Neural cell (in vitro differentiated cells): ENCODE measurements around the gene NPFF.

Source experiments
- EP300 ChIP-seq: fragments of 450-650 bp; conservative IDR thresholded peaks from 2 replicates; pipeline ENCODE4 v1.6.1; 2014; ENCODE audit warnings: antibody characterized with exemption, mild to moderate bottlenecking, moderate library complexity; ENCODE audit not compliant: poor library complexity, severe bottlenecking
- EZH2 ChIP-seq: fragments of 200-600, 300-800 bp; shearing (Covaris generic), sonication (generic); IDR thresholded peaks from 2 replicates; pipeline ENCODE4 v1.6.1; 2014; ENCODE audit warnings: antibody characterized with exemption, low read length, borderline replicate concordance, mild to moderate bottlenecking; ENCODE audit not compliant: insufficient read depth, poor library complexity, severe bottlenecking
- POLR2AphosphoS5 ChIP-seq: IDR thresholded peaks from 2 replicates; pipeline ENCODE4 v1.6.1; 2012
- RAD21 ChIP-seq: fragments of 450-650 bp; conservative IDR thresholded peaks from 2 replicates; pipeline ENCODE4 v1.6.1; 2014; ENCODE audit warnings: antibody characterized with exemption, mild to moderate bottlenecking, moderate library complexity
- SMC3 ChIP-seq: fragments of 450-650 bp; conservative IDR thresholded peaks from 2 replicates; pipeline ENCODE4 v1.6.1; 2014; ENCODE audit warnings: antibody characterized with exemption, mild to moderate bottlenecking, moderate library complexity; ENCODE audit not compliant: poor library complexity
- TAF1 ChIP-seq: IDR thresholded peaks from 2 replicates; pipeline ENCODE4 v1.6.1; 2012; ENCODE audit warnings: low read depth
- TF ChIP-seq, protein P1 (sequence below): fragments of 450-650 bp; IDR thresholded peaks from 2 replicates; pipeline ENCODE4 v1.5.1; 2014; ENCODE audit warnings: antibody characterized with exemption, mild to moderate bottlenecking, moderate library complexity; ENCODE audit not compliant: poor library complexity, severe bottlenecking
- TF ChIP-seq, protein P2 (sequence below): IDR thresholded peaks from 2 replicates; pipeline ENCODE4 v1.6.1; 2012; ENCODE audit warnings: borderline replicate concordance

DNA sequence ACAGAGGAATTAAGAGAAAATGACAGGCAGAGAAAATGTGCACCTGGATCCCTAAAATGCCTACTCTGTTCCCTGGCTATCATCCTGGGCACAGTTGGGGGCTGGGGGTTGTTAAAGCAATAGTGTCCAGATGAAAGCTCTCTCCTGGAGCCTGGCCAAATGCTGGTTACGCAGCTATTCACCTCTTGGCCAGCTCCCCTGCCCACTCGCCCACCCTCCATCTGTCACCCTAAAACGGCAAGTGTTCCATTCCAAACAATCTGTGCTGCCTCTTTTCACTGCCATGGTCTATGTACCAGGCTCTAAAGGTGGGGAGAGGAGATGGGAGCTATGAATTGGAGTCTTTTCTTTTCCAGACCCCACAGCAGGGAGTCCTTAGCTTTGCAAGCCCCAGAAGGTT is 24.7 kb upstream of the NPFF start:
- TF ChIP-seq TAF1 (no peak), EP300 (no peak), EZH2 (no peak), POLR2AphosphoS5 (no peak), RAD21 (no peak), SMC3 (no peak)
- TF ChIP-seq, protein P1, sequence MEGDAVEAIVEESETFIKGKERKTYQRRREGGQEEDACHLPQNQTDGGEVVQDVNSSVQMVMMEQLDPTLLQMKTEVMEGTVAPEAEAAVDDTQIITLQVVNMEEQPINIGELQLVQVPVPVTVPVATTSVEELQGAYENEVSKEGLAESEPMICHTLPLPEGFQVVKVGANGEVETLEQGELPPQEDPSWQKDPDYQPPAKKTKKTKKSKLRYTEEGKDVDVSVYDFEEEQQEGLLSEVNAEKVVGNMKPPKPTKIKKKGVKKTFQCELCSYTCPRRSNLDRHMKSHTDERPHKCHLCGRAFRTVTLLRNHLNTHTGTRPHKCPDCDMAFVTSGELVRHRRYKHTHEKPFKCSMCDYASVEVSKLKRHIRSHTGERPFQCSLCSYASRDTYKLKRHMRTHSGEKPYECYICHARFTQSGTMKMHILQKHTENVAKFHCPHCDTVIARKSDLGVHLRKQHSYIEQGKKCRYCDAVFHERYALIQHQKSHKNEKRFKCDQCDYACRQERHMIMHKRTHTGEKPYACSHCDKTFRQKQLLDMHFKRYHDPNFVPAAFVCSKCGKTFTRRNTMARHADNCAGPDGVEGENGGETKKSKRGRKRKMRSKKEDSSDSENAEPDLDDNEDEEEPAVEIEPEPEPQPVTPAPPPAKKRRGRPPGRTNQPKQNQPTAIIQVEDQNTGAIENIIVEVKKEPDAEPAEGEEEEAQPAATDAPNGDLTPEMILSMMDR: no peak
- TF ChIP-seq, protein P2, sequence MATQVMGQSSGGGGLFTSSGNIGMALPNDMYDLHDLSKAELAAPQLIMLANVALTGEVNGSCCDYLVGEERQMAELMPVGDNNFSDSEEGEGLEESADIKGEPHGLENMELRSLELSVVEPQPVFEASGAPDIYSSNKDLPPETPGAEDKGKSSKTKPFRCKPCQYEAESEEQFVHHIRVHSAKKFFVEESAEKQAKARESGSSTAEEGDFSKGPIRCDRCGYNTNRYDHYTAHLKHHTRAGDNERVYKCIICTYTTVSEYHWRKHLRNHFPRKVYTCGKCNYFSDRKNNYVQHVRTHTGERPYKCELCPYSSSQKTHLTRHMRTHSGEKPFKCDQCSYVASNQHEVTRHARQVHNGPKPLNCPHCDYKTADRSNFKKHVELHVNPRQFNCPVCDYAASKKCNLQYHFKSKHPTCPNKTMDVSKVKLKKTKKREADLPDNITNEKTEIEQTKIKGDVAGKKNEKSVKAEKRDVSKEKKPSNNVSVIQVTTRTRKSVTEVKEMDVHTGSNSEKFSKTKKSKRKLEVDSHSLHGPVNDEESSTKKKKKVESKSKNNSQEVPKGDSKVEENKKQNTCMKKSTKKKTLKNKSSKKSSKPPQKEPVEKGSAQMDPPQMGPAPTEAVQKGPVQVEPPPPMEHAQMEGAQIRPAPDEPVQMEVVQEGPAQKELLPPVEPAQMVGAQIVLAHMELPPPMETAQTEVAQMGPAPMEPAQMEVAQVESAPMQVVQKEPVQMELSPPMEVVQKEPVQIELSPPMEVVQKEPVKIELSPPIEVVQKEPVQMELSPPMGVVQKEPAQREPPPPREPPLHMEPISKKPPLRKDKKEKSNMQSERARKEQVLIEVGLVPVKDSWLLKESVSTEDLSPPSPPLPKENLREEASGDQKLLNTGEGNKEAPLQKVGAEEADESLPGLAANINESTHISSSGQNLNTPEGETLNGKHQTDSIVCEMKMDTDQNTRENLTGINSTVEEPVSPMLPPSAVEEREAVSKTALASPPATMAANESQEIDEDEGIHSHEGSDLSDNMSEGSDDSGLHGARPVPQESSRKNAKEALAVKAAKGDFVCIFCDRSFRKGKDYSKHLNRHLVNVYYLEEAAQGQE: no peak
